Raji (cell line): ENCODE results near the gene ADGRD2.

Experiments
- POLR2A ChIP-seq: IDR thresholded peaks from 2 replicates; pipeline ENCODE4 v1.6.1; 2011; ENCODE audit warnings: low read depth, low read length, control low read depth; ENCODE audit not compliant: insufficient read depth

Gene ADGRD2

GRCh38 chr9:124503713-124504529, 53.7 kb downstream of the ADGRD2 start:
- TF ChIP-seq POLR2A: no peak

GRCh38 chr9:124504530-124505005, 54.3 kb downstream of the ADGRD2 start:
- TF ChIP-seq POLR2A: no peak

- no peak for TF ChIP-seq POLR2A
These were observed 55.0 kb downstream of the ADGRD2 start for GRCh38 chr9:124505006-124505900.

GRCh38 chr9:124505901-124506346, 55.7 kb downstream of the ADGRD2 start:
- TF ChIP-seq POLR2A: no peak

- no peak for TF ChIP-seq POLR2A
These were observed 56.2 kb downstream of the ADGRD2 start for GRCh38 chr9:124506433-124506832.

- TF ChIP-seq POLR2A: no peak
These were observed 57.0 kb downstream of the ADGRD2 start, which contains the start of gene NR5A1 for GRCh38 chr9:124506931-124507879. Gene NR5A1 (minus strand): TSS chr9:124507399. CDS start chr9:124503395, 4,004 bp downstream.

- no peak for TF ChIP-seq POLR2A
These were observed 57.7 kb downstream of the ADGRD2 start for GRCh38 chr9:124507880-124508423.

GRCh38 chr9:124510650-124511425, 60.6 kb downstream of the ADGRD2 start:
- TF ChIP-seq POLR2A: no peak

GRCh38 chr9:124511426-124511840, 61.2 kb downstream of the ADGRD2 start:
- no peak for TF ChIP-seq POLR2A

GRCh38 chr9:124511891-124512805, 61.9 kb downstream of the ADGRD2 start:
- TF ChIP-seq POLR2A: no peak

- TF ChIP-seq POLR2A: no peak
These were observed 62.6 kb downstream of the ADGRD2 start for GRCh38 chr9:124512806-124513204.

GRCh38 chr9:124513376-124513994, 63.2 kb downstream of the ADGRD2 start:
- no peak for TF ChIP-seq POLR2A

- TF ChIP-seq POLR2A: no peak
These were observed 63.9 kb downstream of the ADGRD2 start for GRCh38 chr9:124514125-124514524.
